Mesendoderm (in vitro differentiated cells): ENCODE measurements around the gene ALG5.

Source experiments
- DNase-seq: peaks from one replicate; pipeline ENCODE4 v3.0.0; 2013
- H2AK5ac ChIP-seq: 2 replicates; pipeline ENCODE4 v1.6.1; 2013; ENCODE audit warnings: low read length, inconsistent platforms
- H2BK120ac ChIP-seq: 2 replicates; pipeline ENCODE4 v1.6.1; 2013; ENCODE audit warnings: low read depth, mild to moderate bottlenecking, low read length, moderate library complexity, mixed read lengths
- H2BK15ac ChIP-seq: replicated peaks from 2 replicates; pipeline ENCODE4 v1.6.1; 2013; ENCODE audit warnings: low read depth, mild to moderate bottlenecking, moderate library complexity
- H2BK5ac ChIP-seq: 2 replicates; pipeline ENCODE4 v1.6.1; 2013; ENCODE audit warnings: low read length, inconsistent platforms
- H3K18ac ChIP-seq: 2 replicates; pipeline ENCODE4 v1.6.1; 2013; ENCODE audit warnings: mild to moderate bottlenecking, low read length, mixed read lengths
- H3K23ac ChIP-seq: one replicate; pipeline ENCODE4 v1.6.1; 2013; ENCODE audit warnings: low read length
- H3K27ac ChIP-seq: 2 replicates; pipeline ENCODE4 v1.5.1; 2013; ENCODE audit warnings: low read depth, mild to moderate bottlenecking, inconsistent platforms, low read length, moderate library complexity
- H3K27me3 ChIP-seq: 2 replicates; pipeline ENCODE4 v1.6.1; 2013; ENCODE audit warnings: low read length, control low read depth, mild to moderate bottlenecking, inconsistent platforms; ENCODE audit not compliant: insufficient read depth, poor library complexity
- H3K36me3 ChIP-seq: 2 replicates; pipeline ENCODE4 v1.6.1; 2013; ENCODE audit warnings: low read length, inconsistent platforms; ENCODE audit not compliant: control insufficient read depth, insufficient read depth
- H3K4ac ChIP-seq: one replicate; pipeline ENCODE4 v1.6.1; 2013; ENCODE audit warnings: low read depth, mild to moderate bottlenecking, low read length, moderate library complexity
- H3K4me1 ChIP-seq: 2 replicates; pipeline ENCODE4 v1.6.1; 2013; ENCODE audit warnings: low read depth, low read length, inconsistent platforms; ENCODE audit not compliant: control insufficient read depth
- H3K4me2 ChIP-seq: 2 replicates; pipeline ENCODE4 v1.6.1; 2013; ENCODE audit warnings: low read length
- H3K4me3 ChIP-seq: 2 replicates; pipeline ENCODE4 v1.5.1; 2013; ENCODE audit warnings: mild to moderate bottlenecking, low read length
- H3K56ac ChIP-seq: one replicate; pipeline ENCODE4 v1.6.1; 2013; ENCODE audit warnings: low read length
- H3K79me1 ChIP-seq: 2 replicates; pipeline ENCODE4 v1.6.1; 2013; ENCODE audit warnings: low read length, inconsistent platforms
- H3K79me2 ChIP-seq: 2 replicates; pipeline ENCODE4 v1.6.1; 2013; ENCODE audit warnings: mild to moderate bottlenecking, low read length; ENCODE audit not compliant: control insufficient read depth, insufficient read depth
- H3K9ac ChIP-seq: 2 replicates; pipeline ENCODE4 v1.6.1; 2013; ENCODE audit warnings: low read length, inconsistent platforms
- H4K5ac ChIP-seq: one replicate; pipeline ENCODE4 v1.6.1; 2013; ENCODE audit warnings: low read length
- H4K8ac ChIP-seq: one replicate; pipeline ENCODE4 v1.6.1; 2013; ENCODE audit warnings: low read depth, mild to moderate bottlenecking, control low read depth, low read length, moderate library complexity
- WGBS: extraction: QIAGEN DNeasy Blood & Tissue Kit; methylation state at CpG from one replicate; pipeline ENCODE4 v1.1.7; 2013; ENCODE audit warnings: low lambda C conversion rate, missing lambda C conversion rate; ENCODE audit not compliant: insufficient coverage; ENCODE audit errors: extremely low coverage; 5-methylcytosine and 5-hydroxymethylcytosine counted together

ALG5 gene

GRCh38 chr13:36979361-36980050 lies 19.6 kb downstream of the ALG5 start:
- Histone ChIP-seq H2BK5ac (no peak overlapping the region), H3K79me2 (no peaks in the 10 kb centered on the region), H3K79me1 (no peaks in the 10 kb centered on the region), H3K27ac (no peak overlapping the region), H3K4me1 (no peaks in the 10 kb centered on the region), H2AK5ac (no peak overlapping the region), H3K27me3 (no peaks in the 10 kb centered on the region), H4K8ac (no peak overlapping the region), H2BK15ac (no peak overlapping the region), H3K56ac (no peak overlapping the region), H2BK120ac (no peak overlapping the region), H3K23ac (no peak overlapping the region), H3K9ac (no peak overlapping the region), H3K4me3 (no peak overlapping the region), H3K4me2 (no peak overlapping the region), H3K4ac (no peak overlapping the region), H3K36me3 (no peaks in the 10 kb centered on the region), H4K5ac (no peak overlapping the region), H3K18ac (no peak overlapping the region)
- WGBS, result no CpG with 5 or more reads among the region's 7 CpGs
- DNase-seq, result no peak

- Histone ChIP-seq H3K4ac (no peak overlapping the region), H3K9ac (no peak overlapping the region), H3K79me1 (no peaks in the 10 kb centered on the region), H3K4me2 (no peak overlapping the region), H3K56ac (no peak overlapping the region), H3K4me3 (no peak overlapping the region), H2AK5ac (no peak overlapping the region), H3K36me3 (no peaks in the 10 kb centered on the region), H3K18ac (no peak overlapping the region), H3K79me2 (no peaks in the 10 kb centered on the region), H4K8ac (no peak overlapping the region), H2BK5ac (no peak overlapping the region), H2BK15ac (no peak overlapping the region), H3K4me1 (no peaks in the 10 kb centered on the region), H3K27me3 (no peaks in the 10 kb centered on the region), H2BK120ac (no peak overlapping the region), H3K23ac (no peak overlapping the region), H3K27ac (no peak overlapping the region), H4K5ac (no peak overlapping the region)
- peak; percentile 45 for DNase-seq
- WGBS, result no CpG with 5 or more reads among the region's 1 CpG
These were observed 24.0 kb downstream of the ALG5 start for GRCh38 chr13:36975172-36975571.

- 100% methylated on average over 3 of the region's 5 CpGs for WGBS
- Histone ChIP-seq H3K4me3 (no peak overlapping the region), H3K36me3 (no peaks in the 10 kb centered on the region), H3K23ac (no peak overlapping the region), H3K27me3 (no peaks in the 10 kb centered on the region), H4K5ac (no peak overlapping the region), H3K4me2 (no peak overlapping the region), H3K27ac (no peak overlapping the region), H3K9ac (no peak overlapping the region), H3K4ac (no peak overlapping the region), H4K8ac (no peak overlapping the region), H2AK5ac (no peak overlapping the region), H3K18ac (no peak overlapping the region), H2BK5ac (no peak overlapping the region), H3K4me1 (no peaks in the 10 kb centered on the region), H2BK120ac (no peak overlapping the region), H3K79me1 (no peaks in the 10 kb centered on the region), H2BK15ac (no peak overlapping the region), H3K56ac (no peak overlapping the region), H3K79me2 (no peaks in the 10 kb centered on the region)
- no peak for DNase-seq
These were observed 25.4 kb downstream of the ALG5 start for GRCh38 chr13:36973621-36974295.

GRCh38 chr13:36973009-36973408 lies 26.1 kb downstream of the ALG5 start:
- Histone ChIP-seq H4K8ac (no peak overlapping the region), H4K5ac (no peak overlapping the region), H3K9ac (no peak overlapping the region), H3K4ac (no peak overlapping the region), H3K4me2 (no peak overlapping the region), H3K4me3 (no peak overlapping the region), H2BK120ac (no peak overlapping the region), H3K79me1 (no peaks in the 10 kb centered on the region), H3K27ac (no peak overlapping the region), H3K27me3 (no peaks in the 10 kb centered on the region), H3K56ac (no peak overlapping the region), H3K4me1 (no peaks in the 10 kb centered on the region), H3K18ac (no peak overlapping the region), H3K36me3 (no peaks in the 10 kb centered on the region), H2AK5ac (no peak overlapping the region), H3K79me2 (no peaks in the 10 kb centered on the region), H2BK5ac (no peak overlapping the region), H2BK15ac (no peak overlapping the region), H3K23ac (no peak overlapping the region)
- no peak for DNase-seq
- no CpG with 5 or more reads among the region's 1 CpG for WGBS

GRCh38 chr13:36966404-36966803 lies 32.7 kb downstream of the ALG5 start:
- H3K79me1 ChIP-seq, result no peaks in the 10 kb centered on the region
- no peak overlapping the region for H4K8ac ChIP-seq
- H3K23ac ChIP-seq, result no peak overlapping the region
- no peak overlapping the region for H3K18ac ChIP-seq
- no peak overlapping the region for H3K27ac ChIP-seq
- H2BK120ac ChIP-seq, result no peak overlapping the region
- no peak overlapping the region for H3K56ac ChIP-seq
- no peaks in the 10 kb centered on the region for H3K27me3 ChIP-seq
- no peak overlapping the region for H2BK15ac ChIP-seq
- H3K36me3 ChIP-seq, result no peaks in the 10 kb centered on the region
- no peak overlapping the region for H2AK5ac ChIP-seq
- H3K4me3 ChIP-seq, result no peak overlapping the region
- H2BK5ac ChIP-seq, result no peak overlapping the region
- H3K4me1 ChIP-seq, result no peaks in the 10 kb centered on the region
- WGBS, result no CpG with 5 or more reads among the region's 4 CpGs
- no peak overlapping the region for H3K9ac ChIP-seq
- no peak overlapping the region for H3K4ac ChIP-seq
- H3K79me2 ChIP-seq, result no peaks in the 10 kb centered on the region
- no peak overlapping the region for H3K4me2 ChIP-seq
- no peak overlapping the region for H4K5ac ChIP-seq
- DNase-seq, result no peak
